Liver (tissue), 9 donors: ENCODE data around the gene SDK2. TPM values are rescaled to one million over a fixed set of nuclear protein-coding genes. Genes with fewer than 3 reads are reported as not detected.

Experiments used
- DNase-seq: peaks from one replicate; pipeline ENCODE4 v3.0.0-alpha.2; 2017; ENCODE audit warnings: low spot score
- H3K27ac ChIP-seq, 2 donors: one replicate each; pipeline ENCODE4 v1.7.0; 2013; ENCODE audit warnings: inconsistent platforms in 2 of 2, low read length in 2 of 2, control low read depth in 1 of 2, low read depth in 1 of 2, mild to moderate bottlenecking in 1 of 2
- H3K27me3 ChIP-seq, 4 donors: one replicate each; pipeline versions ENCODE4 v1.6.1 to v1.7.0; 2013; ENCODE audit warnings: low read length in 3 of 4, inconsistent platforms in 1 of 4, mild to moderate bottlenecking in 1 of 4, moderate library complexity in 1 of 4; ENCODE audit not compliant: control insufficient read depth in 4 of 4, insufficient read depth in 4 of 4
- H3K36me3 ChIP-seq, 4 donors: one replicate each; pipeline versions ENCODE4 v1.6.1 to v1.7.0; 2013; ENCODE audit warnings: low read length in 3 of 4, mild to moderate bottlenecking in 3 of 4, low read depth in 1 of 4, moderate library complexity in 1 of 4; ENCODE audit not compliant: control insufficient read depth in 4 of 4, insufficient read depth in 3 of 4
- H3K4me1 ChIP-seq, 4 donors: one replicate each; pipeline versions ENCODE4 v1.6.1 to v1.7.0; 2013; ENCODE audit warnings: low read length in 3 of 4, mild to moderate bottlenecking in 3 of 4, moderate library complexity in 1 of 4; ENCODE audit not compliant: control insufficient read depth in 4 of 4, insufficient read depth in 4 of 4
- H3K4me3 ChIP-seq, 3 donors: one replicate each; pipeline versions ENCODE4 v1.6.1 to v1.7.0; 2013; ENCODE audit warnings: low read length in 3 of 3, control low read depth in 1 of 3, low read depth in 1 of 3, mild to moderate bottlenecking in 1 of 3
- H3K9ac ChIP-seq, 2 donors: one replicate each; pipeline ENCODE4 v1.7.0; 2013; ENCODE audit warnings: low read length in 2 of 2, mild to moderate bottlenecking in 2 of 2, moderate library complexity in 2 of 2, control low read depth in 1 of 2, low read depth in 1 of 2
- H3K9me3 ChIP-seq, 4 donors: one replicate each; pipeline versions ENCODE4 v1.6.1 to v1.7.0; 2013; ENCODE audit warnings: low read length in 3 of 4; ENCODE audit not compliant: control insufficient read depth in 4 of 4
- EGR1 ChIP-seq, 2 donors: IDR thresholded peaks; 2 replicates each; pipeline ENCODE4 v1.6.1; 2016 to 2018; ENCODE audit warnings: antibody characterized with exemption in 2 of 2, low read depth in 2 of 2
- FOXA1 ChIP-seq: IDR thresholded peaks from 2 replicates; pipeline ENCODE4 v1.6.1; 2016; ENCODE audit warnings: antibody characterized with exemption
- FOXA2 ChIP-seq: IDR thresholded peaks from 2 replicates; pipeline ENCODE4 v1.6.1; 2016; ENCODE audit warnings: antibody characterized with exemption
- GABPA ChIP-seq, 2 donors: IDR thresholded peaks in 1 of 2; conservative IDR thresholded peaks in 1 of 2; 2 replicates each; pipeline ENCODE4 v1.6.1; 2016; ENCODE audit warnings: antibody characterized with exemption in 2 of 2, mild to moderate bottlenecking in 1 of 2, moderate library complexity in 1 of 2
- HNF4A ChIP-seq, 2 donors: conservative IDR thresholded peaks; 2 replicates each; pipeline ENCODE4 v1.6.1; 2016; ENCODE audit warnings: antibody characterized with exemption in 2 of 2, mild to moderate bottlenecking in 2 of 2
- JUND ChIP-seq, 2 donors: IDR thresholded peaks; 2 replicates each; pipeline ENCODE4 v1.6.1; 2016; ENCODE audit warnings: antibody characterized with exemption in 2 of 2
- MAX ChIP-seq: IDR thresholded peaks from 2 replicates; pipeline ENCODE4 v1.6.1; 2016; ENCODE audit warnings: antibody characterized with exemption
- NR2F2 ChIP-seq: IDR thresholded peaks from 2 replicates; pipeline ENCODE4 v1.6.1; 2016; ENCODE audit warnings: antibody characterized with exemption
- RAD21 ChIP-seq, 2 donors: IDR thresholded peaks; 2 replicates each; pipeline ENCODE4 v1.6.1; 2016; ENCODE audit warnings: antibody characterized with exemption in 2 of 2, mild to moderate bottlenecking in 2 of 2
- RXRA ChIP-seq, 2 donors: IDR thresholded peaks; 2 replicates each; pipeline ENCODE4 v1.6.1; 2017 to 2018; ENCODE audit warnings: antibody characterized with exemption in 2 of 2, mild to moderate bottlenecking in 1 of 2
- SP1 ChIP-seq: IDR thresholded peaks from 2 replicates; pipeline ENCODE4 v1.6.1; 2018; ENCODE audit warnings: antibody characterized with exemption, mild to moderate bottlenecking
- TAF1 ChIP-seq: conservative IDR thresholded peaks from 2 replicates; pipeline ENCODE4 v1.6.1; 2016; ENCODE audit warnings: antibody characterized with exemption, mild to moderate bottlenecking
- YY1 ChIP-seq: IDR thresholded peaks from 2 replicates; pipeline ENCODE4 v1.6.1; 2016; ENCODE audit warnings: antibody characterized with exemption, mild to moderate bottlenecking
- ZBTB33 ChIP-seq: IDR thresholded peaks from 2 replicates; pipeline ENCODE4 v1.6.1; 2016; ENCODE audit warnings: antibody characterized with exemption
- WGBS: extraction: QIAGEN DNeasy Blood & Tissue Kit; methylation state at CpG from one replicate; pipeline ENCODE4 v1.1.7; 2013; 5-methylcytosine and 5-hydroxymethylcytosine counted together
- polyA plus RNA-seq, 2 donors: library from polyadenylated mRNA; stranded (reverse) in 1 of 2; unstranded in 1 of 2; fragments of 200-250 nt in 1 of 2; fragments of >200 nt in 1 of 2; fragmentation: Nextera tagmentation in 1 of 2; extraction: Ambion mirVana in 1 of 2; gene quantifications; one replicate each; pipeline versions ENCODE4 v1.2.1 to v1.2.3, GENCODE V29; 2013 to 2015
- total RNA-seq, 2 donors: library from RNA; depleted of rRNA; stranded (reverse); fragments of >200 nt; gene quantifications; one replicate each; pipeline ENCODE4 v1.2.3, GENCODE V29; 2014
- TF ChIP-seq, protein P1 (sequence below): IDR thresholded peaks from 2 replicates; pipeline ENCODE4 v1.6.1; 2016; ENCODE audit warnings: antibody characterized with exemption, mild to moderate bottlenecking
- TF ChIP-seq, protein P2 (sequence below): IDR thresholded peaks from 2 replicates; pipeline ENCODE4 v1.6.1; 2016; ENCODE audit warnings: antibody characterized with exemption
- TF ChIP-seq, protein P3 (sequence below): fragments of 150-350 bp; IDR thresholded peaks from 2 replicates; pipeline ENCODE4 v1.5.1; 2017; ENCODE audit warnings: improper control_type of control experiment, low read depth, low read length; ENCODE audit not compliant: missing input control
- donor health status: healthy.
- donor health status: healthy.
- donor health status: healthy.
- donor health status: healthy.
- donor health status: healthy.

The SDK2 gene
- total and polyA plus RNA-seq, 4 donors, result 0.05 to 0.42 (median 0.10) TPM

DNA sequence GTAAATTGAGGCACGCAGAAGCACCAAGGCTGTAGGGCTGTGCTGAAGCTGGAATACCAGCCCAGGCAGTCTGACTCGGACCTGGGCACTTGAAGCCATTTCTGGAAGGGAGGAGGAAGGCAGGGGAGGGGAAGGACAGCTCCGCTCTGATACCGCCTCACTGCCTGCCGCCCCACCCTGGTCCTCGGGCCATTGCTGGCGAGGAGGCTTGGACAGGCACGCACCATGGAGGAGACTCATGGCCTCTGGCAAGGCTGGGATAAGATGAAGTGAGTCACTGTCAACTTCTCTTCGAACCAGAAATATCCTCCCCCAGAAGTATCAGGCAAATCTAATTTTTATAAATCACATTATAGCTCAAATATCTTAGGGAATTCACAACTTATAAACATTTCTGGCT lies 81.3 kb downstream of the SDK2 start:
- no peaks in the 10 kb centered on the region for H3K9me3 ChIP-seq
- no peak overlapping the region for H3K27ac ChIP-seq
- DNase-seq, result no peak
- H3K4me1 ChIP-seq, result no peaks in the 10 kb centered on the region
- WGBS, result 82% methylated on average over 9 of the region's 9 CpGs
- TF ChIP-seq FOXA2, result no peak
- no peak for TF ChIP-seq MAX
- no peak for TF ChIP-seq GABPA (IDR thresholded peaks at IDR 0.05 in 1 of 2, conservative IDR thresholded peaks at IDR 0.05 in 1 of 2)
- TF ChIP-seq YY1, result no peak
- no peak for TF ChIP-seq NR2F2
- no peak for TF ChIP-seq RAD21 (IDR thresholded peaks at IDR 0.05)
- TF ChIP-seq, protein P1, sequence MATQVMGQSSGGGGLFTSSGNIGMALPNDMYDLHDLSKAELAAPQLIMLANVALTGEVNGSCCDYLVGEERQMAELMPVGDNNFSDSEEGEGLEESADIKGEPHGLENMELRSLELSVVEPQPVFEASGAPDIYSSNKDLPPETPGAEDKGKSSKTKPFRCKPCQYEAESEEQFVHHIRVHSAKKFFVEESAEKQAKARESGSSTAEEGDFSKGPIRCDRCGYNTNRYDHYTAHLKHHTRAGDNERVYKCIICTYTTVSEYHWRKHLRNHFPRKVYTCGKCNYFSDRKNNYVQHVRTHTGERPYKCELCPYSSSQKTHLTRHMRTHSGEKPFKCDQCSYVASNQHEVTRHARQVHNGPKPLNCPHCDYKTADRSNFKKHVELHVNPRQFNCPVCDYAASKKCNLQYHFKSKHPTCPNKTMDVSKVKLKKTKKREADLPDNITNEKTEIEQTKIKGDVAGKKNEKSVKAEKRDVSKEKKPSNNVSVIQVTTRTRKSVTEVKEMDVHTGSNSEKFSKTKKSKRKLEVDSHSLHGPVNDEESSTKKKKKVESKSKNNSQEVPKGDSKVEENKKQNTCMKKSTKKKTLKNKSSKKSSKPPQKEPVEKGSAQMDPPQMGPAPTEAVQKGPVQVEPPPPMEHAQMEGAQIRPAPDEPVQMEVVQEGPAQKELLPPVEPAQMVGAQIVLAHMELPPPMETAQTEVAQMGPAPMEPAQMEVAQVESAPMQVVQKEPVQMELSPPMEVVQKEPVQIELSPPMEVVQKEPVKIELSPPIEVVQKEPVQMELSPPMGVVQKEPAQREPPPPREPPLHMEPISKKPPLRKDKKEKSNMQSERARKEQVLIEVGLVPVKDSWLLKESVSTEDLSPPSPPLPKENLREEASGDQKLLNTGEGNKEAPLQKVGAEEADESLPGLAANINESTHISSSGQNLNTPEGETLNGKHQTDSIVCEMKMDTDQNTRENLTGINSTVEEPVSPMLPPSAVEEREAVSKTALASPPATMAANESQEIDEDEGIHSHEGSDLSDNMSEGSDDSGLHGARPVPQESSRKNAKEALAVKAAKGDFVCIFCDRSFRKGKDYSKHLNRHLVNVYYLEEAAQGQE, result no peak
- no peak for TF ChIP-seq EGR1 (IDR thresholded peaks at IDR 0.05; ENCODE audit: low read depth in 2 of 2)
- no peak for TF ChIP-seq TAF1
- TF ChIP-seq HNF4A (conservative IDR thresholded peaks at IDR 0.05), result no peak
- no peak for TF ChIP-seq RXRA (IDR thresholded peaks at IDR 0.05)
- TF ChIP-seq, protein P2, sequence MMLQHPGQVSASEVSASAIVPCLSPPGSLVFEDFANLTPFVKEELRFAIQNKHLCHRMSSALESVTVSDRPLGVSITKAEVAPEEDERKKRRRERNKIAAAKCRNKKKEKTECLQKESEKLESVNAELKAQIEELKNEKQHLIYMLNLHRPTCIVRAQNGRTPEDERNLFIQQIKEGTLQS, result no peak
- TF ChIP-seq ZBTB33, result no peak
- no peak for TF ChIP-seq JUND (IDR thresholded peaks at IDR 0.05)
- TF ChIP-seq, protein P3, sequence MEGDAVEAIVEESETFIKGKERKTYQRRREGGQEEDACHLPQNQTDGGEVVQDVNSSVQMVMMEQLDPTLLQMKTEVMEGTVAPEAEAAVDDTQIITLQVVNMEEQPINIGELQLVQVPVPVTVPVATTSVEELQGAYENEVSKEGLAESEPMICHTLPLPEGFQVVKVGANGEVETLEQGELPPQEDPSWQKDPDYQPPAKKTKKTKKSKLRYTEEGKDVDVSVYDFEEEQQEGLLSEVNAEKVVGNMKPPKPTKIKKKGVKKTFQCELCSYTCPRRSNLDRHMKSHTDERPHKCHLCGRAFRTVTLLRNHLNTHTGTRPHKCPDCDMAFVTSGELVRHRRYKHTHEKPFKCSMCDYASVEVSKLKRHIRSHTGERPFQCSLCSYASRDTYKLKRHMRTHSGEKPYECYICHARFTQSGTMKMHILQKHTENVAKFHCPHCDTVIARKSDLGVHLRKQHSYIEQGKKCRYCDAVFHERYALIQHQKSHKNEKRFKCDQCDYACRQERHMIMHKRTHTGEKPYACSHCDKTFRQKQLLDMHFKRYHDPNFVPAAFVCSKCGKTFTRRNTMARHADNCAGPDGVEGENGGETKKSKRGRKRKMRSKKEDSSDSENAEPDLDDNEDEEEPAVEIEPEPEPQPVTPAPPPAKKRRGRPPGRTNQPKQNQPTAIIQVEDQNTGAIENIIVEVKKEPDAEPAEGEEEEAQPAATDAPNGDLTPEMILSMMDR, result no peak
- H3K4me3 ChIP-seq, result no peak overlapping the region
- peaks cover 0 to 4% (median 0%) of the 10 kb centered on the region in 4 donors for H3K27me3 ChIP-seq
- H3K9ac ChIP-seq, result no peak overlapping the region
- no peaks in the 10 kb centered on the region for H3K36me3 ChIP-seq

DNA sequence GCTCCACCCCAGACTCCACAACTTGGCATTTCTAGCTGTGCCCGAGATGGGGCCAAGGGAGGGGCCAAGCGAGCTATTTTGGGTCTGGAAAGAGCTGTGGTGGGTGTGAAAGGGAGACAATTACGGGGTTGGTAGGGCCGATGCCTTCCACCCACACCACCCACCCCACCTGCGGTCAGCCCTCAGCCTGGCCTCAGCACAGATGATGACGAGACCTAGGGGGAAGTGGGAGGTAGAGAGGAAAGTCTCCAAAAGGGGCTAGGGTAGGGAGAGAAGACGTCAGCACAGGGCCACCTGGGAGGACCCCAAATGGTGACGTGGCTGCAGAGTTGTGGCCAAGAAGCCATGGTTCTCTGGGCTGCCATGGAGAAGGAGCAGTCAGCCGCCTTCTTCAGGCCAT lies 83.1 kb downstream of the SDK2 start:
- TF ChIP-seq SP1 (no peak), RXRA (IDR thresholded peaks at IDR 0.05) (no peak), TAF1 (no peak), FOXA2 (no peak), HNF4A (conservative IDR thresholded peaks at IDR 0.05) (no peak), EGR1 (IDR thresholded peaks at IDR 0.05; ENCODE audit: low read depth in 2 of 2) (no peak), GABPA (IDR thresholded peaks at IDR 0.05 in 1 of 2, conservative IDR thresholded peaks at IDR 0.05 in 1 of 2) (no peak), FOXA1 (no peak), YY1 (no peak)
- TF ChIP-seq, protein P2, result no peak
- TF ChIP-seq, protein P1, result no peak
- WGBS, result 74% methylated on average over 9 of the region's 9 CpGs
- H3K27ac ChIP-seq, result no peak overlapping the region
- H3K9ac ChIP-seq, result no peak overlapping the region
- no peaks in the 10 kb centered on the region for H3K36me3 ChIP-seq
- no peaks in the 10 kb centered on the region for H3K9me3 ChIP-seq
- no peak overlapping the region for H3K4me3 ChIP-seq
- H3K4me1 ChIP-seq, result no peaks in the 10 kb centered on the region
- DNase-seq, result no peak
- H3K27me3 ChIP-seq, result peaks cover 0 to 4% (median 0%) of the 10 kb centered on the region in 4 donors
